Peyer's patch (tissue), 4 donors: Measurements from ENCODE around the gene PTPDC1. TPM values are rescaled to one million over a fixed set of nuclear protein-coding genes. Genes with fewer than 3 reads are reported as not detected.

ENCODE experiments used
- DNase-seq, 3 donors: peaks; one replicate each; pipeline ENCODE4 v3.0.0-alpha.2; 2017 to 2019
- H3K27ac ChIP-seq, 4 donors: fragments of 200-600 bp; sonication (generic); one replicate each; pipeline ENCODE4 v1.5.1; 2016 to 2019
- H3K27me3 ChIP-seq, 2 donors: fragments of 200-600 bp; sonication (generic); one replicate each; pipeline ENCODE4 v1.5.1; 2019
- H3K36me3 ChIP-seq, 3 donors: fragments of 200-600 bp; sonication (generic); one replicate each; pipeline ENCODE4 v1.5.1; 2016 to 2019
- H3K4me1 ChIP-seq, 4 donors: fragments of 200-600 bp; sonication (generic); one replicate each; pipeline ENCODE4 v1.5.1; 2016 to 2019
- H3K4me3 ChIP-seq, 4 donors: fragments of 200-600 bp; sonication (generic); 1 replicate in 3 of 4; 2 replicates in 1 of 4; pipeline ENCODE4 v1.5.1; 2016 to 2019; ENCODE audit warnings: mild to moderate bottlenecking in 1 of 4
- H3K9me3 ChIP-seq, 4 donors: fragments of 200-600 bp; sonication (generic); one replicate each; pipeline ENCODE4 v1.5.1; 2016 to 2019; ENCODE audit warnings: mild to moderate bottlenecking in 1 of 4
- CTCF ChIP-seq, 6 experiments: fragments of 450-650 bp in 4 of 6; fragments of 200-600 bp in 2 of 6; sonication (generic) in 1 of 6; IDR thresholded peaks; one replicate each; pipeline ENCODE4 v1.5.1; 2017 to 2019; ENCODE audit warnings: antibody characterized with exemption in 6 of 6, mild to moderate bottlenecking in 3 of 6, moderate library complexity in 1 of 6
- POLR2A ChIP-seq, 2 donors: fragments of 450-650 bp; IDR thresholded peaks; one replicate each; pipeline ENCODE4 v1.5.1; 2017; ENCODE audit warnings: antibody characterized with exemption in 2 of 2, mild to moderate bottlenecking in 2 of 2, moderate library complexity in 2 of 2
- total RNA-seq, 4 donors: library from RNA; depleted of rRNA; stranded (reverse); fragments of >200 nt; gene quantifications; one replicate each; pipeline ENCODE4 v1.1.0, GENCODE V29; 2016

Gene PTPDC1
- total RNA-seq, 4 donors from 2014 or later, result 7.2 to 15.7 (median 9.4) TPM

- Histone ChIP-seq H3K9me3 (no peaks in the 10 kb centered on the region), H3K4me1 (no peaks in the 10 kb centered on the region), H3K27me3 (no peaks in the 10 kb centered on the region), H3K36me3 (peaks cover 0 to 7% (median 0%) of the 10 kb centered on the region in 3 donors), H3K27ac (no peak overlapping the region), H3K4me3 (no peak overlapping the region)
- DNase-seq, result no peak
- TF ChIP-seq CTCF (IDR thresholded peaks at IDR 0.05) (no peak), POLR2A (IDR thresholded peaks at IDR 0.05) (no peak)
These were observed 12.7 kb downstream of the PTPDC1 start for GRCh38 chr9:94096819-94097577.

GRCh38 chr9:94097788-94098414 lies 13.6 kb downstream of the PTPDC1 start:
- no peaks in the 10 kb centered on the region for H3K4me1 ChIP-seq
- H3K9me3 ChIP-seq, result no peaks in the 10 kb centered on the region
- no peak overlapping the region for H3K27ac ChIP-seq
- H3K36me3 ChIP-seq, result peaks cover 0 to 7% (median 0%) of the 10 kb centered on the region in 3 donors
- H3K4me3 ChIP-seq, result no peak overlapping the region
- no peaks in the 10 kb centered on the region for H3K27me3 ChIP-seq
- DNase-seq, result no peak
- TF ChIP-seq CTCF (IDR thresholded peaks at IDR 0.05) (no peak), POLR2A (IDR thresholded peaks at IDR 0.05) (no peak)

GRCh38 chr9:94100152-94100879 lies 16.1 kb downstream of the PTPDC1 start:
- Histone ChIP-seq H3K36me3 (peaks cover 0 to 7% (median 0%) of the 10 kb centered on the region in 3 donors), H3K9me3 (no peaks in the 10 kb centered on the region), H3K27me3 (no peaks in the 10 kb centered on the region), H3K27ac (no peak overlapping the region), H3K4me1 (no peaks in the 10 kb centered on the region), H3K4me3 (no peak overlapping the region)
- no peak for DNase-seq
- no peak for TF ChIP-seq POLR2A (IDR thresholded peaks at IDR 0.05)
- no peak for TF ChIP-seq CTCF (IDR thresholded peaks at IDR 0.05)

- TF ChIP-seq CTCF (IDR thresholded peaks at IDR 0.05), result no peak
- TF ChIP-seq POLR2A (IDR thresholded peaks at IDR 0.05), result no peak
- no peaks in the 10 kb centered on the region for H3K9me3 ChIP-seq
- H3K4me3 ChIP-seq, result no peak overlapping the region
- no peaks in the 10 kb centered on the region for H3K27me3 ChIP-seq
- H3K27ac ChIP-seq, result no peak overlapping the region
- H3K4me1 ChIP-seq, result no peaks in the 10 kb centered on the region
- peaks cover 0 to 7% (median 0%) of the 10 kb centered on the region in 3 donors for H3K36me3 ChIP-seq
- DNase-seq, result no peak
These were observed 17.0 kb downstream of the PTPDC1 start for GRCh38 chr9:94101162-94101853.

- Histone ChIP-seq H3K4me1 (no peaks in the 10 kb centered on the region), H3K4me3 (no peak overlapping the region), H3K27ac (no peak overlapping the region), H3K27me3 (no peaks in the 10 kb centered on the region), H3K36me3 (no peaks in the 10 kb centered on the region), H3K9me3 (no peaks in the 10 kb centered on the region)
- no peak for TF ChIP-seq POLR2A (IDR thresholded peaks at IDR 0.05)
- TF ChIP-seq CTCF (IDR thresholded peaks at IDR 0.05), result no peak
- DNase-seq, result no peak
These were observed 24.3 kb downstream of the PTPDC1 start for GRCh38 chr9:94108584-94108983.
